ENCODE measurements around the gene CGNL1.

The CGNL1 gene

GRCh38 chr15:57503051-57503702, 126.9 kb downstream of the CGNL1 start:
- TF ChIP-seq SIN3A (IDR thresholded peaks at IDR 0.05; ENCODE audit: borderline replicate concordance, insufficient read depth, low read length): no peak
- no peak for TF ChIP-seq FOXP2 (optimal IDR thresholded peaks at IDR 0.05; ENCODE audit: borderline replicate concordance, extremely low read depth, extremely low read length, insufficient read depth)

GRCh38 chr15:57503911-57504598, 127.8 kb downstream of the CGNL1 start:
- TF ChIP-seq REST (IDR thresholded peaks at IDR 0.05; ENCODE audit: insufficient read depth in 1 of 2, low read depth in 2 of 2, low read length in 2 of 2): no peak
- no peak for TF ChIP-seq TAF1 (IDR thresholded peaks at IDR 0.05; ENCODE audit: borderline replicate concordance, insufficient read depth, low read length)
- no peak for TF ChIP-seq FOXP2 (optimal IDR thresholded peaks at IDR 0.05; ENCODE audit: borderline replicate concordance, extremely low read depth, extremely low read length, insufficient read depth)
- TF ChIP-seq POLR2AphosphoS5 (IDR thresholded peaks at IDR 0.05; ENCODE audit: low read depth, low read length): no peak
- TF ChIP-seq SIN3A (IDR thresholded peaks at IDR 0.05; ENCODE audit: borderline replicate concordance, insufficient read depth, low read length): no peak

- TF ChIP-seq REST (IDR thresholded peaks at IDR 0.05; ENCODE audit: insufficient read depth in 1 of 2, low read depth in 2 of 2, low read length in 2 of 2): no peak
- TF ChIP-seq FOXP2 (optimal IDR thresholded peaks at IDR 0.05; ENCODE audit: borderline replicate concordance, extremely low read depth, extremely low read length, insufficient read depth): no peak
- TF ChIP-seq TAF1 (IDR thresholded peaks at IDR 0.05; ENCODE audit: borderline replicate concordance, insufficient read depth, low read length): no peak
- no peak for TF ChIP-seq SIN3A (IDR thresholded peaks at IDR 0.05; ENCODE audit: borderline replicate concordance, insufficient read depth, low read length)
- TF ChIP-seq POLR2AphosphoS5 (IDR thresholded peaks at IDR 0.05; ENCODE audit: low read depth, low read length): no peak
These were observed 128.3 kb downstream of the CGNL1 start for GRCh38 chr15:57504599-57504940.

- TF ChIP-seq FOXP2 (optimal IDR thresholded peaks at IDR 0.05; ENCODE audit: borderline replicate concordance, extremely low read depth, extremely low read length, insufficient read depth) (no peak), POLR2AphosphoS5 (IDR thresholded peaks at IDR 0.05; ENCODE audit: low read depth, low read length) (no peak), SIN3A (IDR thresholded peaks at IDR 0.05; ENCODE audit: borderline replicate concordance, insufficient read depth, low read length) (no peak), REST (IDR thresholded peaks at IDR 0.05; ENCODE audit: insufficient read depth in 1 of 2, low read depth in 2 of 2, low read length in 2 of 2) (no peak), TAF1 (IDR thresholded peaks at IDR 0.05; ENCODE audit: borderline replicate concordance, insufficient read depth, low read length) (no peak)
These were observed 128.9 kb downstream of the CGNL1 start for GRCh38 chr15:57505056-57505715.

- TF ChIP-seq POLR2AphosphoS5 (IDR thresholded peaks at IDR 0.05; ENCODE audit: low read depth, low read length): no peak
- TF ChIP-seq TAF1 (IDR thresholded peaks at IDR 0.05; ENCODE audit: borderline replicate concordance, insufficient read depth, low read length): no peak
- no peak for TF ChIP-seq REST (IDR thresholded peaks at IDR 0.05; ENCODE audit: insufficient read depth in 1 of 2, low read depth in 2 of 2, low read length in 2 of 2)
- no peak for TF ChIP-seq FOXP2 (optimal IDR thresholded peaks at IDR 0.05; ENCODE audit: borderline replicate concordance, extremely low read depth, extremely low read length, insufficient read depth)
- no peak for TF ChIP-seq SIN3A (IDR thresholded peaks at IDR 0.05; ENCODE audit: borderline replicate concordance, insufficient read depth, low read length)
These were observed 129.7 kb downstream of the CGNL1 start for GRCh38 chr15:57505949-57506391.
